ENCODE data around the gene DENND4B.

DNA sequence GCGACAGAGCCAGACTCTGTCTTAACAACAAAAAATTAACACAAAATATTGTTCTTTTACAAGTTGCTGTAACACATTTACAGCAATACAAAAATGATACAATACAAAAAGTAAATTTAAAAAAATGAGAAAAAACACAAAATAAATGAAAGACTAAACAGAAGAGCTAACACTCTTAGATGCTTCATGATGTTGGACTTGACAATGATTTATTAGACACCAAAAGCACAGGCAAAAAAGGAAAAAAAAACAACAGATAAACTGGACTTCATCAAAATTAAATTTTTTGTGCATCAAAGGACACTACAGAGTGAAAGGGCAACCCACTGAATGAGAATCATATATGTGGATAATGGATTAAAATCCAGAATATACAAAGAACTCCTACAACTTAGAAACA is 40.1 kb downstream of the DENND4B start:
- TF ChIP-seq CTCF (conservative IDR thresholded peaks at IDR 0.05) (no peak), EZH2 (IDR thresholded peaks at IDR 0.05; ENCODE audit: low read depth) (no peak)
